ENCODE data around the gene BBS2.

GRCh38 chr16:56436258-56436657, 83.6 kb downstream of the BBS2 start:
- TF ChIP-seq CTCF (conservative IDR thresholded peaks at IDR 0.05 in 1 of 2, IDR thresholded peaks at IDR 0.05 in 1 of 2; ENCODE audit: extremely low read depth in 1 of 2, insufficient read depth in 1 of 2, low read depth in 1 of 2, low read length in 2 of 2) (no peak), EZH2 (IDR thresholded peaks at IDR 0.05; ENCODE audit: borderline replicate concordance, low read length) (no peak)

Data from mammary epithelial cell (primary cell).